SK-N-MC (cell line): ENCODE data around the gene ECSIT.
A peak's percentile ranks its signal among the peaks of the same experiment; 100 is the strongest.

Experiments used
- DNase-seq: peaks from one replicate; pipeline ENCODE4 v3.0.0-alpha.2; 2011; ENCODE audit warnings: low read depth, low spot score
- H3K27ac ChIP-seq: fragments of 200-600 bp; sonication (generic); 2 replicates; pipeline ENCODE4 v1.5.1; 2016; ENCODE audit warnings: mixed run types
- H3K36me3 ChIP-seq: fragments of 200-600 bp; sonication (generic); 2 replicates; pipeline ENCODE4 v1.6.1; 2017; ENCODE audit warnings: antibody characterized with exemption, low read length, mixed read lengths; ENCODE audit not compliant: insufficient read depth
- H3K4me3 ChIP-seq: fragments of 200-600 bp; sonication (generic); 2 replicates; pipeline ENCODE4 v1.5.1; 2016
- H3K9ac ChIP-seq: fragments of 200-600 bp; sonication (generic); 2 replicates; pipeline ENCODE4 v1.8.0; 2017; ENCODE audit warnings: mixed run types, mixed read lengths; ENCODE audit not compliant: insufficient read length
- H3K9me3 ChIP-seq: fragments of 200-600 bp; sonication (generic); 2 replicates; pipeline ENCODE4 v1.6.1; 2017; ENCODE audit warnings: low read depth, mild to moderate bottlenecking, antibody characterized with exemption, low read length, moderate library complexity, mixed read lengths
- EZH2 ChIP-seq: fragments of 200-600 bp; sonication (generic); IDR thresholded peaks from one replicate; pipeline ENCODE4 v1.6.1; 2017; ENCODE audit warnings: antibody characterized with exemption
- FOXP2 ChIP-seq: optimal IDR thresholded peaks from 2 replicates; pipeline ENCODE3; 2011; ENCODE audit warnings: mild to moderate bottlenecking, moderate library complexity; ENCODE audit not compliant: insufficient read depth; ENCODE audit errors: extremely low read length, control extremely low read depth
- POLR2AphosphoS5 ChIP-seq: IDR thresholded peaks from 2 replicates; pipeline ENCODE4 v1.6.1; 2012; ENCODE audit warnings: mild to moderate bottlenecking, low read depth, low read length, borderline replicate concordance

The ECSIT gene

GRCh38 chr19:11551603-11552235, 22.8 kb upstream of the ECSIT start:
- H3K9me3 ChIP-seq, result no peaks in the 10 kb centered on the region
- TF ChIP-seq FOXP2 (no peak), EZH2 (no peak), POLR2AphosphoS5 (0 out of 2 replicates have a peak, but pooled peaks have one; percentile 8)
- H3K9ac ChIP-seq, result no peak overlapping the region
- no peak for DNase-seq
- H3K27ac ChIP-seq, result no peak overlapping the region
- H3K4me3 ChIP-seq, result no peak overlapping the region
- H3K36me3 ChIP-seq, result peaks cover 15% of the 10 kb centered on the region; the same call in 1 of the 2 replicates

GRCh38 chr19:11550265-11550664, 21.3 kb upstream of the ECSIT start:
- Histone ChIP-seq H3K36me3 (peaks cover 15% of the 10 kb centered on the region; the same call in 1 of the 2 replicates), H3K4me3 (no peak overlapping the region), H3K27ac (no peak overlapping the region), H3K9me3 (no peaks in the 10 kb centered on the region), H3K9ac (no peak overlapping the region)
- DNase-seq, result no peak
- TF ChIP-seq EZH2, result no peak
- TF ChIP-seq POLR2AphosphoS5, result no peak
- no peak for TF ChIP-seq FOXP2

GRCh38 chr19:11549386-11549953, 20.5 kb upstream of the ECSIT start:
- Histone ChIP-seq H3K9me3 (no peaks in the 10 kb centered on the region), H3K27ac (no peak overlapping the region), H3K4me3 (no peak overlapping the region), H3K9ac (no peak overlapping the region), H3K36me3 (peaks cover 15% of the 10 kb centered on the region; the same call in 1 of the 2 replicates)
- DNase-seq, result no peak
- TF ChIP-seq POLR2AphosphoS5 (no peak), FOXP2 (no peak), EZH2 (no peak)

GRCh38 chr19:11547929-11548700, 19.2 kb upstream of the ECSIT start:
- H3K36me3 ChIP-seq, result peaks cover 5% of the 10 kb centered on the region; the same call in 1 of the 2 replicates
- DNase-seq, result no peak
- TF ChIP-seq EZH2 (no peak), FOXP2 (no peak), POLR2AphosphoS5 (no peak)
- no peak overlapping the region for H3K27ac ChIP-seq
- H3K9ac ChIP-seq, result no peak overlapping the region
- no peak overlapping the region for H3K4me3 ChIP-seq
- no peaks in the 10 kb centered on the region for H3K9me3 ChIP-seq

- Histone ChIP-seq H3K9ac (no peak overlapping the region), H3K27ac (no peak overlapping the region), H3K36me3 (no peaks in the 10 kb centered on the region), H3K4me3 (no peak overlapping the region), H3K9me3 (no peaks in the 10 kb centered on the region)
- no peak for DNase-seq
- TF ChIP-seq EZH2 (no peak), POLR2AphosphoS5 (no peak), FOXP2 (no peak)
Measured at GRCh38 chr19:11541238-11541637, 12.3 kb upstream of the ECSIT start.

GRCh38 chr19:11540645-11541044, 11.7 kb upstream of the ECSIT start:
- Histone ChIP-seq H3K9me3 (no peaks in the 10 kb centered on the region), H3K9ac (no peak overlapping the region), H3K4me3 (no peak overlapping the region), H3K27ac (no peak overlapping the region), H3K36me3 (no peaks in the 10 kb centered on the region)
- no peak for TF ChIP-seq POLR2AphosphoS5
- TF ChIP-seq EZH2, result no peak
- TF ChIP-seq FOXP2, result no peak
- DNase-seq, result no peak

GRCh38 chr19:11539495-11540365, 10.8 kb upstream of the ECSIT start:
- Histone ChIP-seq H3K9me3 (no peaks in the 10 kb centered on the region), H3K27ac (no peak overlapping the region), H3K9ac (peak overlapping the region; percentile 66), H3K4me3 (peak overlapping the region; percentile 75), H3K36me3 (no peaks in the 10 kb centered on the region)
- DNase-seq, result no peak
- no peak for TF ChIP-seq POLR2AphosphoS5
- TF ChIP-seq EZH2, result no peak
- TF ChIP-seq FOXP2, result no peak

- H3K36me3 ChIP-seq, result no peaks in the 10 kb centered on the region
- H3K9ac ChIP-seq, result no peak within 1 kb of the TSS
- no peaks in the 10 kb centered on the region for H3K9me3 ChIP-seq
- TF ChIP-seq POLR2AphosphoS5, result no peak
- no peak for TF ChIP-seq EZH2
- no peak for TF ChIP-seq FOXP2
- no peak within 1 kb of the TSS for H3K27ac ChIP-seq
- DNase-seq, result no peak
- peak within 1 kb of the TSS; percentile 75 for H3K4me3 ChIP-seq
Measured at GRCh38 chr19:11538232-11539036, 9.5 kb upstream of the ECSIT start, which contains the start of gene CNN1. Gene CNN1 (plus strand): TSS chr19:11538851. CDS start chr19:11538928, 77 bp downstream.
